Endothelial cell of umbilical vein (primary cell): ENCODE data around the gene GLP1R. TPM values are rescaled to one million over a fixed set of nuclear protein-coding genes. Genes with fewer than 3 reads are reported as not detected.

ENCODE experiments used
- BruUV-seq: library from RNA; stranded (reverse); fragments of 400-500 nt; replicated peaks from 2 replicates; lab custom pipeline; 2021; lab: Mats Ljungman, UMichigan
- CTCF ChIA-PET: fragments of 300-600, 350-600 bp; sonication (Branson Sonifier 250); formaldehyde crosslinking; loops from one replicate; lab custom pipeline; 2021; ENCODE audit warnings: antibody characterized with exemption, inconsistent platforms; lab: Charles Lee
- POLR2A ChIA-PET: fragments of 300-600, 350-600 bp; sonication (Branson Sonifier 250); formaldehyde crosslinking; loops from one replicate; lab custom pipeline; 2021; ENCODE audit warnings: antibody characterized with exemption, inconsistent platforms; lab: Charles Lee
- DNase-seq: peaks from one replicate; pipeline ENCODE4 v3.0.0-alpha.2; 2011; ENCODE audit warnings: low read depth, low spot score
- FAIRE-seq: peaks from 2 replicates; lab custom pipeline; 2011; peaks lifted over from hg19 to GRCh38; lab: Jason Lieb, UNC
- H2AFZ ChIP-seq: 2 replicates; pipeline ENCODE4 v1.6.0; 2012; ENCODE audit warnings: low read depth, low read length, control low read depth, inconsistent platforms
- H3K27ac ChIP-seq: 2 replicates; pipeline ENCODE4 v1.5.1; 2011; ENCODE audit warnings: low read depth, mild to moderate bottlenecking, control low read depth, low read length, moderate library complexity; ENCODE audit not compliant: insufficient read depth
- H3K27me3 ChIP-seq, 2 experiments: 2 replicates each; pipeline versions ENCODE4 v1.6.0 to v1.6.1; 2011; ENCODE audit warnings: low read length in 2 of 2, mixed read lengths in 1 of 2; ENCODE audit not compliant: control insufficient read depth in 2 of 2, insufficient read depth in 2 of 2
- H3K36me3 ChIP-seq, 2 experiments: 2 replicates in 1 of 2; 3 replicates in 1 of 2; pipeline ENCODE4 v1.5.1; 2011; ENCODE audit warnings: low read length in 2 of 2, mild to moderate bottlenecking in 1 of 2, moderate library complexity in 1 of 2; ENCODE audit not compliant: control insufficient read depth in 2 of 2, insufficient read depth in 2 of 2; ENCODE audit errors: extremely low read depth in 1 of 2
- H3K4me1 ChIP-seq: 3 replicates; pipeline ENCODE4 v1.5.1; 2011; ENCODE audit warnings: mild to moderate bottlenecking, low read length; ENCODE audit not compliant: control insufficient read depth, insufficient read depth; ENCODE audit errors: extremely low read depth
- H3K4me2 ChIP-seq: 2 replicates; pipeline ENCODE4 v1.6.1; 2011; ENCODE audit warnings: low read length, control low read depth, mixed read lengths; ENCODE audit not compliant: insufficient read depth
- H3K4me3 ChIP-seq, 3 experiments: fragments of 200-600 bp in 1 of 3; sonication (generic), shearing (Covaris generic) in 1 of 3; replicated peaks in 1 of 3; 2 replicates each; pipeline ENCODE4 v1.5.1; 2011 to 2016; ENCODE audit warnings: control low read depth in 3 of 3, low read length in 3 of 3, mild to moderate bottlenecking in 2 of 3, inconsistent platforms in 1 of 3, low read depth in 1 of 3, moderate library complexity in 1 of 3; ENCODE audit not compliant: insufficient read depth in 1 of 3
- H3K79me2 ChIP-seq: 2 replicates; pipeline ENCODE4 v1.6.0; 2012; ENCODE audit warnings: low read length, inconsistent platforms; ENCODE audit not compliant: control insufficient read depth, insufficient read depth
- H3K9ac ChIP-seq: replicated peaks from 2 replicates; pipeline ENCODE3; 2011; ENCODE audit warnings: low read length, control low read depth; ENCODE audit not compliant: insufficient read depth; ENCODE audit errors: extremely low read depth
- H3K9me1 ChIP-seq: replicated peaks from 3 replicates; pipeline ENCODE4 v1.6.0; 2011; ENCODE audit warnings: mild to moderate bottlenecking, low read length; ENCODE audit not compliant: control insufficient read depth, insufficient read depth; ENCODE audit errors: extremely low read depth
- H3K9me3 ChIP-seq: replicated peaks from 2 replicates; pipeline ENCODE4 v1.5.1; 2012; ENCODE audit warnings: low read length, inconsistent platforms; ENCODE audit not compliant: control insufficient read depth, insufficient read depth
- H4K20me1 ChIP-seq: replicated peaks from 2 replicates; pipeline ENCODE3; 2011; ENCODE audit warnings: mild to moderate bottlenecking, low read length; ENCODE audit not compliant: control insufficient read depth, insufficient read depth; ENCODE audit errors: extremely low read depth
- CTCF ChIP-seq, 2 donors: IDR thresholded peaks; 1 replicate in 1 of 2; 2 replicates in 1 of 2; pipeline ENCODE4 v1.5.1; 2011; ENCODE audit warnings: low read length in 2 of 2, mild to moderate bottlenecking in 2 of 2, moderate library complexity in 2 of 2, control low read depth in 1 of 2, inconsistent platforms in 1 of 2, low read depth in 1 of 2; ENCODE audit not compliant: insufficient read depth in 1 of 2; ENCODE audit errors: extremely low read depth in 1 of 2
- JUN ChIP-seq: IDR thresholded peaks from 2 replicates; pipeline ENCODE4 v1.6.1; 2011; ENCODE audit warnings: borderline replicate concordance, low read depth; ENCODE audit not compliant: insufficient read length, insufficient read depth
- MYC ChIP-seq: IDR thresholded peaks from one replicate; pipeline ENCODE4 v1.6.1; 2011; ENCODE audit warnings: mild to moderate bottlenecking, low read depth, low read length
- POLR2AphosphoS5 ChIP-seq: IDR thresholded peaks from 2 replicates; pipeline ENCODE4 v1.6.1; 2012; ENCODE audit warnings: low read depth, mild to moderate bottlenecking, control low read depth, low read length, moderate library complexity; ENCODE audit not compliant: insufficient read depth
- dilution Hi-C: fragments of 300-500 bp; cut with MboI; formaldehyde crosslinking; loops from one replicate; pipeline ENCODE4 v1.15.0; 2019; ENCODE audit warnings: low sequenced_read_pairs; ENCODE audit not compliant: extremely low pct_ligation_motif_present
- intact Hi-C: fragments of 100-400 bp; cut with micrococcal nuclease; formaldehyde crosslinking; loops from one replicate; pipeline ENCODE4 v1.10.0; 2022
- polyA plus RNA-seq, 4 experiments: library from polyadenylated mRNA; depleted of rRNA in 3 of 4; stranded (reverse) in 3 of 4; unstranded in 1 of 4; fragments of >200 nt; gene quantifications; 2 replicates each; pipeline versions ENCODE4 v1.2.1 to v1.2.3, GENCODE V29; 2011 to 2012; ENCODE audit warnings: missing spikeins in 1 of 4
- total RNA-seq: library from RNA; stranded (reverse); gene quantifications from 2 replicates; pipeline ENCODE4 v1.2.3, GENCODE V29; 2021
- TF ChIP-seq, protein P1 (sequence below): IDR thresholded peaks from 2 replicates; pipeline ENCODE4 v1.6.1; 2011; ENCODE audit not compliant: insufficient read depth, insufficient read length

The GLP1R gene
- total and polyA plus RNA-seq, 2 donors (not counting 3 experiments of a cell fraction or from before 2014, with no cell fraction given), result not detected

- H4K20me1 ChIP-seq, result no peaks in the 10 kb centered on the region
- H3K9me1 ChIP-seq, result no peaks in the 10 kb centered on the region
- no peaks in the 10 kb centered on the region for H3K36me3 ChIP-seq
- POLR2A ChIA-PET, result no interaction called here
- H2AFZ ChIP-seq, result no peak overlapping the region
- TF ChIP-seq POLR2AphosphoS5, result no peak
- TF ChIP-seq, protein P1, sequence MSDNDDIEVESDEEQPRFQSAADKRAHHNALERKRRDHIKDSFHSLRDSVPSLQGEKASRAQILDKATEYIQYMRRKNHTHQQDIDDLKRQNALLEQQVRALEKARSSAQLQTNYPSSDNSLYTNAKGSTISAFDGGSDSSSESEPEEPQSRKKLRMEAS, result no peak
- H3K4me2 ChIP-seq, result no peak overlapping the region
- DNase-seq, result no peak
- H3K27ac ChIP-seq, result no peak overlapping the region
- no peaks in the 10 kb centered on the region for H3K9me3 ChIP-seq
- no peaks in the 10 kb centered on the region for H3K79me2 ChIP-seq
- BruUV-seq, result no TSS peak
- H3K4me1 ChIP-seq, result no peaks in the 10 kb centered on the region
- CTCF ChIA-PET, result no interaction called here
- dilution Hi-C loops (no loop called here), intact Hi-C loops (no loop called here)
- no peak overlapping the region for H3K9ac ChIP-seq
- H3K27me3 ChIP-seq, result peaks cover 15 to 22% of the 10 kb centered on the region in 2 experiments
- no peak for FAIRE-seq
- H3K4me3 ChIP-seq, result no peak overlapping the region
Observed at GRCh38 chr6:39044181-39044580, 4.4 kb upstream of the GLP1R start.

DNA sequence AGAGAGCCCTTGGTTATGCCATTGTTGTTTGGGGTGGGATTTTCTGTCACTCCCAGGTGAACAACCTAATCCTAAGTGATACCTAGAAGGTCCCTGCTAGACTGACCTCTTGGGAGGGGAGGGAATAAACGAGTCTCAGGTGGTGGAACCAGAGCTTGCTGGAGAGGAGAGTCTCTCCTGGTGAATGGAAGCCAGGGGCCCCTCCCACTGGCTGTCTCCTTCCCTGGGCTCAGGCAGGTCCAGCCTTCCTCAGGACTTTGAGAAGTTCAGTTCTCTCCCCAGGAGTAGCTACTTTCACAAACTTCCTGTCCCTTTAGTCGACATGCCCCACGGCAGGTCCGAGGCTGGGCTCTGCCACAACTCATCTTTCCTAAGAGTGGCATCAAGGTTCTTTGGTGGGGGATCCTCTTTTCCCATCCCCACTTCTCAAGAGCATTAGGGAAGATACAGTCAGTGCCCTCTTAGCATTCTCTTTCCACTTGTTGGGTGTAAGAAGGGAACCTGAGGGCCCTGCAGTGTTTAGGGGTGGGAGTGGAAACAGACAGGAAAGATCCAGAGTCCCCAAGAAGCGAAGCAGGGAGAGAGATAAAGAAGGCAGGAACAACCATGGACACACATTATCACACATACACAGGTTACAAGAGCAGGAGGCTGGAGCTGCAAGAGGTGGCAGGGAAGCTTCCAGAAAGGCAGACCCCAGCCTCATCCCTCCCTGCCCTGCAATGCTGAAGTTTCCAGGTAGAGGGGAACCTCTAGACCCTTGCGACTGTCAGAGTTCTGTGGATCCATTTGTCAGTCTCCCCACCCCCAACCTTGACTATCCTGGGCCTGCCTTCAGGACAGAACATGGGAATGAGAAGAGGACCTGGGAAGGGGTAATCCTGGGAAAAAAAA lies 900 bp upstream of the GLP1R start:
- H3K9me3 ChIP-seq, result no peaks in the 10 kb centered on the region
- ChIA-PET CTCF (no interaction called here), POLR2A (no interaction called here)
- H3K9me1 ChIP-seq, result no peaks in the 10 kb centered on the region
- TF ChIP-seq CTCF (IDR thresholded peaks at IDR 0.05; ENCODE audit: extremely low read depth in 1 of 2, insufficient read depth in 1 of 2, low read depth in 1 of 2, low read length in 2 of 2) (no peak), MYC (no peak), JUN (no peak)
- TF ChIP-seq, protein P1, result no peak
- intact Hi-C loops (no loop called here), dilution Hi-C loops (no loop called here)
- no peaks in the 10 kb centered on the region for H3K36me3 ChIP-seq
- no peaks in the 10 kb centered on the region for H3K4me1 ChIP-seq
- H2AFZ ChIP-seq, result no peak overlapping the region
- H3K4me3 ChIP-seq, result no peak overlapping the region
- no peak for FAIRE-seq
- no TSS peak for BruUV-seq
- peaks cover 27 to 30% of the 10 kb centered on the region in 2 experiments for H3K27me3 ChIP-seq
- DNase-seq, result no peak
- no peak overlapping the region for H3K4me2 ChIP-seq
- H3K27ac ChIP-seq, result no peak overlapping the region
- no peak overlapping the region for H3K9ac ChIP-seq
- no peaks in the 10 kb centered on the region for H4K20me1 ChIP-seq
- H3K79me2 ChIP-seq, result no peaks in the 10 kb centered on the region
